ENCODE measurements around the gene ALCAM. TPM values are rescaled to one million over a fixed set of nuclear protein-coding genes. Genes with fewer than 3 reads are reported as not detected.

ALCAM gene
- total RNA-seq, 1 donor from 2014 or later = 115 TPM

- DNase-seq (ENCODE audit: low spot score) = no peak
Measured at GRCh38 chr3:105427332-105427731, 60.6 kb downstream of the ALCAM start.

GRCh38 chr3:105429034-105429762, 62.5 kb downstream of the ALCAM start:
- DNase-seq (ENCODE audit: low spot score) = no peak

- DNase-seq (ENCODE audit: low spot score) = no peak
Measured at GRCh38 chr3:105430455-105430854, 63.7 kb downstream of the ALCAM start.

GRCh38 chr3:105431200-105431599, 64.5 kb downstream of the ALCAM start:
- no peak for DNase-seq (ENCODE audit: low spot score)

- DNase-seq (ENCODE audit: low spot score) = no peak
Measured at GRCh38 chr3:105435277-105435676, 68.6 kb downstream of the ALCAM start.

GRCh38 chr3:105436687-105437086, 70.0 kb downstream of the ALCAM start:
- DNase-seq (ENCODE audit: low spot score) = no peak

- no peak for DNase-seq (ENCODE audit: low spot score)
Measured at GRCh38 chr3:105440113-105440512, 73.4 kb downstream of the ALCAM start.

- DNase-seq (ENCODE audit: low spot score) = no peak
Measured at GRCh38 chr3:105444725-105445124, 78.0 kb downstream of the ALCAM start.

- DNase-seq (ENCODE audit: low spot score) = peak; percentile 75
Measured at GRCh38 chr3:105448338-105448982, 81.8 kb downstream of the ALCAM start.

- DNase-seq (ENCODE audit: low spot score) = no peak
Measured at GRCh38 chr3:105449414-105449813, 82.7 kb downstream of the ALCAM start.

GRCh38 chr3:105456017-105456416, 89.3 kb downstream of the ALCAM start:
- DNase-seq (ENCODE audit: low spot score) = no peak

- DNase-seq (ENCODE audit: low spot score) = no peak
Measured at GRCh38 chr3:105458518-105459215, 92.0 kb downstream of the ALCAM start.

GRCh38 chr3:105459566-105460290, 93.0 kb downstream of the ALCAM start:
- no peak for DNase-seq (ENCODE audit: low spot score)

GRCh38 chr3:105463620-105464019, 96.9 kb downstream of the ALCAM start:
- DNase-seq (ENCODE audit: low spot score) = no peak

- DNase-seq (ENCODE audit: low spot score) = no peak
Measured at GRCh38 chr3:105465251-105465853, 98.6 kb downstream of the ALCAM start.

- DNase-seq (ENCODE audit: low spot score) = no peak
Measured at GRCh38 chr3:105466072-105466471, 99.4 kb downstream of the ALCAM start.

- DNase-seq (ENCODE audit: low spot score) = peak; percentile 14
Measured at GRCh38 chr3:105466495-105467404, 100.0 kb downstream of the ALCAM start.

GRCh38 chr3:105470851-105471250, 104.1 kb downstream of the ALCAM start:
- DNase-seq (ENCODE audit: low spot score) = no peak

GRCh38 chr3:105473521-105474223, 107.0 kb downstream of the ALCAM start:
- no peak for DNase-seq (ENCODE audit: low spot score)

- no peak for DNase-seq (ENCODE audit: low spot score)
Measured at GRCh38 chr3:105480768-105481167, 114.1 kb downstream of the ALCAM start.
